HFFc6 (cell line): ENCODE data around the gene TNS3. TPM values are rescaled to one million over a fixed set of nuclear protein-coding genes. Genes with fewer than 3 reads are reported as not detected.

Experiments
- DNase-seq: peaks from one replicate; pipeline ENCODE4 v3.0.0-alpha.2; 2018
- H3K27ac Mint-ChIP-seq: 2 replicates; pipeline ENCODE4 v1.8.0; 2020; ENCODE audit warnings: mild to moderate bottlenecking, mixed read lengths
- H3K27me3 Mint-ChIP-seq: 2 replicates; pipeline ENCODE4 v1.8.0; 2021; ENCODE audit warnings: mild to moderate bottlenecking, moderate library complexity, mixed read lengths; ENCODE audit not compliant: insufficient read depth
- H3K36me3 Mint-ChIP-seq: 2 replicates; pipeline ENCODE4 v1.8.0; 2021; ENCODE audit warnings: low read depth, mixed read lengths
- H3K4me1 Mint-ChIP-seq: 2 replicates; pipeline ENCODE4 v1.8.0; 2020; ENCODE audit warnings: low read depth, mixed read lengths
- H3K4me3 Mint-ChIP-seq: 2 replicates; pipeline ENCODE4 v1.8.0; 2020; ENCODE audit warnings: mild to moderate bottlenecking, moderate library complexity, mixed read lengths
- H3K9me3 Mint-ChIP-seq: 2 replicates; pipeline ENCODE4 v1.8.0; 2020; ENCODE audit warnings: mild to moderate bottlenecking, mixed read lengths
- total RNA-seq, 6 experiments: library from RNA; stranded (reverse); fragmentation: NEBNext Ultra II Directional; extraction: Animal tissue kit (Norgen Biotek cat#: 25700); gene quantifications; 2 replicates in 1 of 6; 3 replicates in 5 of 6; pipeline ENCODE4 v1.2.3, GENCODE V29; 2021
- TF ChIP-seq, protein P1 (sequence below): fragments of 200-600 bp; sonication (generic); IDR thresholded peaks from 2 replicates; pipeline ENCODE4 v1.5.0; 2021; ENCODE audit warnings: antibody characterized with exemption, mild to moderate bottlenecking

Gene TNS3
- total RNA-seq, 6 experiments from 2014 or later, result 50.8 to 77.0 (median 67.8) TPM

- no peaks in the 10 kb centered on the region for H3K9me3 Mint-ChIP-seq
- TF ChIP-seq, protein P1, sequence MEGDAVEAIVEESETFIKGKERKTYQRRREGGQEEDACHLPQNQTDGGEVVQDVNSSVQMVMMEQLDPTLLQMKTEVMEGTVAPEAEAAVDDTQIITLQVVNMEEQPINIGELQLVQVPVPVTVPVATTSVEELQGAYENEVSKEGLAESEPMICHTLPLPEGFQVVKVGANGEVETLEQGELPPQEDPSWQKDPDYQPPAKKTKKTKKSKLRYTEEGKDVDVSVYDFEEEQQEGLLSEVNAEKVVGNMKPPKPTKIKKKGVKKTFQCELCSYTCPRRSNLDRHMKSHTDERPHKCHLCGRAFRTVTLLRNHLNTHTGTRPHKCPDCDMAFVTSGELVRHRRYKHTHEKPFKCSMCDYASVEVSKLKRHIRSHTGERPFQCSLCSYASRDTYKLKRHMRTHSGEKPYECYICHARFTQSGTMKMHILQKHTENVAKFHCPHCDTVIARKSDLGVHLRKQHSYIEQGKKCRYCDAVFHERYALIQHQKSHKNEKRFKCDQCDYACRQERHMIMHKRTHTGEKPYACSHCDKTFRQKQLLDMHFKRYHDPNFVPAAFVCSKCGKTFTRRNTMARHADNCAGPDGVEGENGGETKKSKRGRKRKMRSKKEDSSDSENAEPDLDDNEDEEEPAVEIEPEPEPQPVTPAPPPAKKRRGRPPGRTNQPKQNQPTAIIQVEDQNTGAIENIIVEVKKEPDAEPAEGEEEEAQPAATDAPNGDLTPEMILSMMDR, result no peak
- H3K27me3 Mint-ChIP-seq, result peaks cover 5% of the 10 kb centered on the region
- no peak for DNase-seq
- H3K4me3 Mint-ChIP-seq, result no peak overlapping the region; the same call in 1 of the 2 replicates
- peak overlapping the region; percentile 51 for H3K27ac Mint-ChIP-seq
- H3K4me1 Mint-ChIP-seq, result peaks cover 52% of the 10 kb centered on the region
- peaks cover 49% of the 10 kb centered on the region for H3K36me3 Mint-ChIP-seq
Measured at GRCh38 chr7:47295606-47296005, 286.3 kb downstream of the TNS3 start.

GRCh38 chr7:47294556-47295222, 287.2 kb downstream of the TNS3 start:
- H3K4me3 Mint-ChIP-seq, result peak overlapping the region; percentile 37; the same call in 1 of the 2 replicates
- peaks cover 5% of the 10 kb centered on the region for H3K27me3 Mint-ChIP-seq
- H3K4me1 Mint-ChIP-seq, result peaks cover 61% of the 10 kb centered on the region
- DNase-seq, result no peak
- TF ChIP-seq, protein P1, result no peak
- H3K36me3 Mint-ChIP-seq, result peaks cover 58% of the 10 kb centered on the region
- peak overlapping the region; percentile 80 for H3K27ac Mint-ChIP-seq
- H3K9me3 Mint-ChIP-seq, result no peaks in the 10 kb centered on the region

DNA sequence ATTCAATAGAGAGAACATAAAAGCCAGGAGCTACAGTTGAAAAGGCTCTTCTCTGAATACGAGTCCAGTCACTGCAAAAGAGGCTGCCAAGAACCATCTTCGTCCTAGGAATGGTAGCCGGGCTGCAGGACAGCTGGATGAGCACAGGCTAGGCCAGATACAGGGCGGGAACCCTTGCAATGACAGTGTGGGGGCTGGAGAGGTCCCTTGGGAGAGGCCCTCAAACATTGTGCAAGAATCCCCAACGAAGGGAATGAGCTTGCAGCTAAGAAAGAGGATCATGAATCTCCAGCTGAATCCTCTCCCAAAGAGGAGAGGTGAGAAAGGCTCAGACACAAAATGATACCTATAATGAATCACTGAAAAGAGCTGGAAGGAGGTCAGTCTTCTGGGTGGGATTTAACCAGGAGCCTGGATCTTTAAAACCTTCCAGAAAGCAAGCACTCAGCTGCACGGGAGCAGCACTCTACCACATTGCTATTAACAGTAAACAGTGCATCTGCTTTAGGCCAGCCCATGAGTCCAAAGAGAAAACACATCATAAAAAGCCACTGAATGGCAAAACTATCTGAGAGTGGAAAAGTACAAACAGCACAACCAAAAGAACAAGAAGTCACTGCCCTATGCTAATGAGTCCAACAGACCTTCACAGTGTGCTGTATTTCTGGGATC, 287.9 kb downstream of the TNS3 start:
- H3K27ac Mint-ChIP-seq, result peak overlapping the region; percentile 80
- TF ChIP-seq, protein P1, result no peak
- peaks cover 65% of the 10 kb centered on the region for H3K4me1 Mint-ChIP-seq
- DNase-seq, result peak; percentile 76
- no peaks in the 10 kb centered on the region for H3K9me3 Mint-ChIP-seq
- H3K36me3 Mint-ChIP-seq, result peaks cover 62% of the 10 kb centered on the region
- peaks cover 5% of the 10 kb centered on the region for H3K27me3 Mint-ChIP-seq
- H3K4me3 Mint-ChIP-seq, result peak overlapping the region; percentile 37

DNA sequence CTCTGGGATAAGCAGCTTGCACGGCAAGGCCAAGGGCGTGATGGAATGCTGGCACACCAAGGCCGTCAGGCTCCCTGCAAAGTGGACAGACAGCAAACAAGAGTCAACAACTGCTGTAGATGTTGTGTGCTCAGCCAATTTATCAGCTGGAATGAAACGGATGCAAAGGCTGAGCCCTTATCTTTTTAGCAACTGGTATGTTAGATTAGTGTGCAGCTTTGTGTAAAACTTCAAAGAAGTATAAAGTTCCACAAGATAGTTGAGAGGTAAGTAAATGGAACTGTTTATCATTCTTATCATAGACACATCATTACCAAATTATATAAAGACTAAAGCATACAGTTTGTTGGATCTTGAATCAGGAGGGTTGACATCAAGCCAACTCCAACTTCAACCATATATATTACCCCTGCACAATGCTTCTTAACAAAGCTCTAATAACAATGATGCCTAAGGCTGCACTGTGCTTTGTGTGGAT, 289.0 kb downstream of the TNS3 start:
- peak overlapping the region; percentile 97 for H3K27ac Mint-ChIP-seq
- no peak for DNase-seq
- H3K27me3 Mint-ChIP-seq, result peaks cover 5% of the 10 kb centered on the region
- H3K9me3 Mint-ChIP-seq, result no peaks in the 10 kb centered on the region
- H3K4me1 Mint-ChIP-seq, result peaks cover 65% of the 10 kb centered on the region
- peaks cover 62% of the 10 kb centered on the region for H3K36me3 Mint-ChIP-seq
- peak overlapping the region; percentile 45 for H3K4me3 Mint-ChIP-seq
- TF ChIP-seq, protein P1, result no peak

DNA sequence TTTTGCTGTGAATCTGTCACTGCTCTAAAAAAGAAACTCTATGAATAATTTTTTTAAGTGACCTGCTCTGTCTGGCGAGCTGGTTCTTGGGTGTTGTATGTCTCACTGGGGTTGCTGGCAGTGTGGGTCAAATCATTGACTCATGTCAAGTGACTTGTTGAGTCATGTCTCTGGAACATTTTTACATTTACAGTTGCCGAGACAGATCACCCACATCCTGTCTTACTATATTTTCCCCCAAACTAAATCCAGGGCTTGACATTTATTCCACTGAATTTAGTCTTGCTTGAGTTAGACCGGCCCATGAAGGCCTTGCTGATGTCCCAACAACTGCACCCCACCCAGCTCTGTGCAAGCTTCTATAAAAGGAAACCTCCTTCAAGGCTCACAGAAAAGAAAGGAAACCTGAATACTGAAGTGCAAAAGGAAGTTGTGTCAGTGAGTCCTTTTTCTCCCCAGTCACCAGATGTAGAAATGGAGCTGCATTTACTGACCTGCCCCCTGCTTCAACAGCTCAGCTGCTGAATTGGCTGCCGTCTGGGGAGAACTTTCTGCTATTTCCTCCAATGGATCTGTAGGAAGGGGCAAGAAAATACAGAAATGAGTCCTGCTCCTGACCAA, 290.3 kb downstream of the TNS3 start:
- peak overlapping the region; percentile 97 for H3K27ac Mint-ChIP-seq
- H3K4me1 Mint-ChIP-seq, result peaks cover 68% of the 10 kb centered on the region
- peaks cover 5% of the 10 kb centered on the region; the same call in 1 of the 2 replicates for H3K27me3 Mint-ChIP-seq
- DNase-seq, result peak; percentile 95
- H3K9me3 Mint-ChIP-seq, result no peaks in the 10 kb centered on the region
- peak overlapping the region; percentile 78 for H3K4me3 Mint-ChIP-seq
- TF ChIP-seq, protein P1, result no peak
- H3K36me3 Mint-ChIP-seq, result peaks cover 67% of the 10 kb centered on the region
